WI38 (cell line): ENCODE measurements around the gene CIDEC.
"Not testable (repeated sequence)": the region's sequence is repeated elsewhere in the genome, so short reads cannot be mapped to it uniquely, and the experiment has no call there.

Experiments used
- H3K4me3 ChIP-seq: 2 replicates; pipeline ENCODE4 v1.5.1; 2011; ENCODE audit warnings: low read depth, mild to moderate bottlenecking, control low read depth, low read length
- TF ChIP-seq, protein P1 (sequence below): IDR thresholded peaks from 2 replicates; pipeline ENCODE4 v1.5.1; 2012; ENCODE audit warnings: low read depth, mild to moderate bottlenecking, control low read depth, low read length

The CIDEC gene

DNA sequence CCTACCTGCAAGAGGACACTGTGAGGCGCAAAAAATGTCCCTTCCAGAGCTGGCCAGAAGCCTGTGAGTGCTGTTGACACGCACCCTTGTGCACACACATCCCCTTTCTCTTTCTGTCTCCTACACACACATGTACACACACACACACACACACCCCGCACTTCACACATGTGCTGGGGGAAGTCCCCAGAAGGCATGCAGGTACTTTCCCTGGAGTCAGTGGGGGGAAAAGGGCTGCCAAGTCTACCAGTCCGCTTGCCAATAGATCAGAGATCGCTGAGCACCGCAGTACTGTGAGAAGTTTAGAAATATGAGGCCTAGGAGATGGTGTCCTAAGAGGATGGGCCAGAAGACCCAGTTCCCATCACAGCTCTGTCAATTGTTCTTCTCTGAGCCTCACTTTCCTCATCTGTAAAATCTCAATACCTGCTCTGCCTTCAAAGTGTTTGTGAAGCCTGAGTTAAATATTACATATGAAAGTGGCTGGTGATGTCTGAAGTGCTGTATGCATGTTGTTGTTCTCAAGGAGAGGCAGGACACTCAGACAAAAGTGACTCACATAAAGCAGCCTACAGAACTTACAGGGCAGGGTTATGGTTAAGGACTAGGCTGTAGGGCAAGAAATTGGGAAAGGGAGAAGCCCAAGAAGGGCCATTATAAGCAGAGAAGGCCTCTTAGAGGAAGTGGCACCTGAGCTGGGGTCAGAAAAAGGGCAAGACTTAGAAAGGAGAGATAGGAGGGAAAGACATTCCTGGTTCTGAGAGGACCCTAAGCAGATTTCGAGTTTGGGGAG is 29.4 kb upstream of the CIDEC start:
- no peak overlapping the region for H3K4me3 ChIP-seq
- TF ChIP-seq, protein P1, sequence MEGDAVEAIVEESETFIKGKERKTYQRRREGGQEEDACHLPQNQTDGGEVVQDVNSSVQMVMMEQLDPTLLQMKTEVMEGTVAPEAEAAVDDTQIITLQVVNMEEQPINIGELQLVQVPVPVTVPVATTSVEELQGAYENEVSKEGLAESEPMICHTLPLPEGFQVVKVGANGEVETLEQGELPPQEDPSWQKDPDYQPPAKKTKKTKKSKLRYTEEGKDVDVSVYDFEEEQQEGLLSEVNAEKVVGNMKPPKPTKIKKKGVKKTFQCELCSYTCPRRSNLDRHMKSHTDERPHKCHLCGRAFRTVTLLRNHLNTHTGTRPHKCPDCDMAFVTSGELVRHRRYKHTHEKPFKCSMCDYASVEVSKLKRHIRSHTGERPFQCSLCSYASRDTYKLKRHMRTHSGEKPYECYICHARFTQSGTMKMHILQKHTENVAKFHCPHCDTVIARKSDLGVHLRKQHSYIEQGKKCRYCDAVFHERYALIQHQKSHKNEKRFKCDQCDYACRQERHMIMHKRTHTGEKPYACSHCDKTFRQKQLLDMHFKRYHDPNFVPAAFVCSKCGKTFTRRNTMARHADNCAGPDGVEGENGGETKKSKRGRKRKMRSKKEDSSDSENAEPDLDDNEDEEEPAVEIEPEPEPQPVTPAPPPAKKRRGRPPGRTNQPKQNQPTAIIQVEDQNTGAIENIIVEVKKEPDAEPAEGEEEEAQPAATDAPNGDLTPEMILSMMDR = no peak

DNA sequence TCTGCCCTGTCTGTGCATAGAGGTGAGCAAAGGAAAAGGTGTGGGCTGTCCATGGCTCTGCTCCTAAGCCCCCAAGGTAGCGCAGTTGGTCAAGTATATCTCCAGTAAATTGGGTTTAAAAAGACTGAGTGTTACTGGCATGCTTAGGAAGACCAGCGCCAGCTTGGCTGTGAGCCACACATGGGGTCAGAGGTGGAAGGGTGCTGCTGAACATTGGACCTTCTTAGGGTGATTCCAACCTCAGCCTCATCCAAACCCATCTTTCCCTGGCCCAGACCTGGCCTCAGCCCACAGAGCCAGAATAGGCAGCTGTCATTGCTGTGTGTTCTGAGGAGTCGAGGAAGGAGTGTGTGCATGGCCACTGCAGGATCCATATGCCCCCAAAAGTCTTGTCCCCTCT is 28.2 kb upstream of the CIDEC start:
- TF ChIP-seq, protein P1 = no peak
- no peak overlapping the region for H3K4me3 ChIP-seq

DNA sequence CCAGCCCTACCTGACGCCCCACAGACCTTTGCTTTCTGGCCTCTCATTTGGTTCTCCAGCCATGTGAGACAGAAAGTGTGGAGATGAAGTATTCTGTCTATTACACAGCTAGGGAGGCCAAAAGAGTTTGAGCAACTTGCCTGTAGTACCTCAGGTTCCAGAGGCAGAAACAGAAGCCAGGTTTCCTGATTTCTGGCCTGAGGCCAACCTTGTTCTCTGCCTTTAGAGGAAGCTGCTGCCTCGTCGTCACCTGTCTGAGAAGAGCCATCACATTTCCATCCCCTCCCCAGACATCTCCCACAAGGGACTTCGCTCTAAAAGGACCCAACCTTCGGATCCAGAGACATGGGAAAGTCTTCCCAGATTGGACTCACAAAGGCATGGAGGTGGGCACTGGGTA is 26.4 kb upstream of the CIDEC start:
- TF ChIP-seq, protein P1 = no peak

DNA sequence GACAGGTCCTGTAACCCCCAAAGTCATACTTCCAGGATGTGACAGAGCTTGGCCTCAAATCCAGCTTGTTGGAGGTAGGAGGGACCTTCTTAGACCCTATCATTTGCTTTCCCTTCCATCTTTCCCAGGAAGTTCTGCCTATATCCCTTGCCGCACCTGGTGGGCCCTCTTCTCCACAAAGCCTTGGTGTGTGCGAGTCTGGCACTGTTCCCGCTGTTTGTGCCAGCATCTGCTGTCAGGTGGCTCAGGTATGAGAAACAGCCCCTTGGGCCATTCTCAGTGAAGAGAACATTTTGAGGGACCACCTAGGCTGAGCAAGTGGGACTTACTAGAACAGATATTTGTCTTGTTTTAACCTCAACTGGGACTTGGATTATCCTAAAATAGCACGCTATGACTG is 23.9 kb upstream of the CIDEC start:
- no peak overlapping the region for H3K4me3 ChIP-seq
- TF ChIP-seq, protein P1 = no peak

More for the DNA sequence above, 26.4 kb upstream of the CIDEC start:
- H3K4me3 ChIP-seq = no peak overlapping the region

DNA sequence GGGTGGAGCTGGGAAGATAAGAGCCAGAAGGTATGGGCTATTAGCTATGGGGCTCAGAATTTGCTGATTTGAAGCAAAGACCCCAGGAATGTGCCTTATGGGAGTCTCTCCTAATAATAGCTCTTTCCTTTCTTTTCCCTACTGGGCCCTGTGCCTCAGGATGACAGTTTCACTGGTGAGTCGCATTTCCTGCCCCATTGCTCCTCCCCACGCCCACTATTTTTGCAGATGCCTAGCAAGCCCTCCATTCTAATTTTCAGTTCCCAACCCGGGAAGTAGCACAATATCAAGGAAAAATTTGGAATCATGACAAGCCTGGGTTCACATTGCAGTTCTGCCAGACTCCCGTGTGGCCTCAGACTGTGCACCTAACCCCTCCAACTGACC is 23.2 kb upstream of the CIDEC start:
- H3K4me3 ChIP-seq = peak overlapping the region; percentile 57

DNA sequence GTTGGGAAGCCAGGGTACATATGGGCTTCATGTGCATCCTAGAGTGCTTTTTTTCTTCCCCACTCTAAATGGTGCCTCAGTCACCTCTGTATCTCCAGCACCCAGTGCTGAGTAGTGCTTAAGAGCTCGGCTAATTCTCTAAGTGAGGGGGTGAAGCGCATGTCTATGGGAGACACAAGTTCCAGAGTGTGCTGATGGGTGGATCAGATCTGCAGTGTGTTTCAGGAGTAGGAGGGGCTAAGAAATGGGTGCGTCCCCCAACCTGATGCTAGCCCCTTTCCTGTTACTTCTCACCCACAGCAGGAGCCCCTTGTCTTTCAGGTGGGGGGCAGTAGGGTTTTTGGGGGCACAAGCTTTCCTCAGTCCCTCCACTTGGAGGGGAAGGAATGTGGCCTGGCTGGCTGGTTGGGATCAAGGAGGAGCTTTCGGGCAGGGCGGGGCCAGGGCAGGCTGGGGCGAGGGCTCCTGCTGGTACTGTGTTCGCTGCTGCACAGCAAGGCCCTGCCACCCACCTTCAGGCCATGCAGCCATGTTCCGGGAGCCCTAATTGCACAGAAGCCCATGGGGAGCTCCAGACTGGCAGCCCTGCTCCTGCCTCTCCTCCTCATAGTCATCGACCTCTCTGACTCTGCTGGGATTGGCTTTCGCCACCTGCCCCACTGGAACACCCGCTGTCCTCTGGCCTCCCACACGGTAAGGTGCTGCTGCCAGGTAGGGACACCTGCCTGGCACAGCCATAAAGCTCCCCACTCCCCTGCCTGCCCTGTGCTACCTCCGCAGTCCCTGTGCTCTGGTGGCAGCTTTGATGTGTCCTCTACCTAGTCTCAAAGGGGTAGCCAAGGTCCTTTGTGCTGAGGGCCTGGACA is 22.6 kb upstream of the CIDEC start, which contains the start of gene IL17RE:
Gene IL17RE (plus strand): TSS at position 477 of the 866 bp plus-strand sequence. CDS start 85 bp downstream, at position 562.
- TF ChIP-seq, protein P1 = no peak
- peak within 1 kb of the TSS; percentile 57 for H3K4me3 ChIP-seq

More for the DNA sequence above, 23.2 kb upstream of the CIDEC start:
- TF ChIP-seq, protein P1 = no peak

DNA sequence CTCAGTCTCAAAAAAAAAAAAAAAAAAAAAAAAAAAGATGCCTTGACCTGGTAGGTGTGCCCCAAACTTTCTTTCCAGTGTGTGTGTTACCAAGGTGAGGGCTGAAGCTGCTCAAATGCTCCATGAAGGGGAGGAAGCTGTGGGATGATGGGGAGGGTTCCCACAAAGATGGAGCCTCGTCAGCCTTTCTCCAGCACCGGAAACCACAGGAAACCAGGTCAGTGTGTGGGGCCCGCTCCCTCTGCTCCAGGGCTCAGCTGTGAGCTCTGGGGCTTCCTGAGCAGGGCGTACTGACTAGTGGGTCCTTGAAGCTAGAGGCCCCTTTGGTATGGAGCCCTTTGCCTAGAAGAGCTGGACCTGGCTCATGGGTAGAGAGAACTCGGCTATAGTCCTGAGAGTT is 21.9 kb upstream of the CIDEC start:
- TF ChIP-seq, protein P1 = no peak

DNA sequence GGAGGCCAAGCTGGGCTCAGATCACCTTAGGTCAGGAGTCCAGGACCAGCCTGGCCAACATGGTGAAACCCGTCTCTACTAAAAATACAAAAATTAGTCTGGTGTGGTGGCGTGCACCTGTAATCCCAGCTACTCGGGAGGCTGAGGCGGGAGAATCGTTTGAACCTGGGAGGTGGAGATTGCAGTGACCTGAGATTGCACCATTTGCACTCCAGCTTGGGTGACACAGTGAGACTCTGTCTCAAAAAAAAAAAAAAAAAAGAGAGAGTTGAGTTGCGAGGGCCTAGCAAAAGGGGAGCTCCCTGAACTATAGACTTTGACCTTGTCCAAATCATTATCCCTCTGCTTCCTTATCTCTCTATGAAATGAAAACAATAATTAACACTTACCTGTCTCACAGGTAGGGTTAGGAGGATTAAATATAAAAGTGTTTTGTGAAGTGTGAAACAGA is 20.9 kb upstream of the CIDEC start:
- not testable (repeated sequence) for H3K4me3 ChIP-seq

More for the DNA sequence above, 21.9 kb upstream of the CIDEC start:
- H3K4me3 ChIP-seq = no peak overlapping the region
